Dendritic cell treated with granulocyte-macrophage colony-stimulating factor and Interleukin-4, amounts not matched to agents 40 ng/mL and 50 ng/mL, for 4 days (primary cell): Measurements from ENCODE around the gene CPXM2.

Experiments
- H3K27ac Mint-ChIP-seq: one replicate; pipeline ENCODE4 v1.8.0; 2022; ENCODE audit warnings: mild to moderate bottlenecking, mixed read lengths
- H3K27me3 Mint-ChIP-seq: one replicate; pipeline ENCODE4 v1.8.0; 2022; ENCODE audit warnings: mild to moderate bottlenecking, mixed read lengths
- H3K36me3 Mint-ChIP-seq: one replicate; pipeline ENCODE4 v1.8.0; 2022; ENCODE audit warnings: low read depth, mixed read lengths
- H3K4me1 Mint-ChIP-seq: one replicate; pipeline ENCODE4 v1.8.0; 2022; ENCODE audit warnings: low read depth, mixed read lengths
- H3K4me3 Mint-ChIP-seq: one replicate; pipeline ENCODE4 v1.8.0; 2022; ENCODE audit warnings: mild to moderate bottlenecking, moderate library complexity, mixed read lengths
- H3K9me3 Mint-ChIP-seq: one replicate; pipeline ENCODE4 v1.8.0; 2022; ENCODE audit warnings: mixed read lengths
- intact Hi-C: fragments of 100-400 bp; cut with micrococcal nuclease; formaldehyde crosslinking; loops from one replicate; pipeline ENCODE4 v1.15.0; 2022

The CPXM2 gene

GRCh38 chr10:123858907-123859652, 32.5 kb downstream of the CPXM2 start:
- Mint-ChIP-seq H3K9me3 (no peaks in the 10 kb centered on the region), H3K27me3 (peaks cover under 1% of the 10 kb centered on the region), H3K4me1 (no peaks in the 10 kb centered on the region), H3K27ac (no peak overlapping the region), H3K36me3 (no peaks in the 10 kb centered on the region), H3K4me3 (no peak overlapping the region)
- intact Hi-C loops: no loop called here

GRCh38 chr10:123858077-123858681, 33.4 kb downstream of the CPXM2 start:
- Mint-ChIP-seq H3K9me3 (no peaks in the 10 kb centered on the region), H3K4me1 (no peaks in the 10 kb centered on the region), H3K27ac (no peak overlapping the region), H3K36me3 (no peaks in the 10 kb centered on the region), H3K27me3 (peaks cover 2% of the 10 kb centered on the region), H3K4me3 (no peak overlapping the region)
- intact Hi-C loops: no loop called here

- H3K4me3 Mint-ChIP-seq: no peak overlapping the region
Measured at GRCh38 chr10:123857616-123858015, 34.0 kb downstream of the CPXM2 start.

GRCh38 chr10:123855008-123855684, 36.5 kb downstream of the CPXM2 start:
- no peak overlapping the region for H3K4me3 Mint-ChIP-seq
- H3K4me1 Mint-ChIP-seq: no peaks in the 10 kb centered on the region
- intact Hi-C loops: no loop called here
- peaks cover 2% of the 10 kb centered on the region for H3K27me3 Mint-ChIP-seq
- no peaks in the 10 kb centered on the region for H3K9me3 Mint-ChIP-seq
- H3K36me3 Mint-ChIP-seq: no peaks in the 10 kb centered on the region
- H3K27ac Mint-ChIP-seq: no peak overlapping the region

More at GRCh38 chr10:123857616-123858015, 34.0 kb downstream of the CPXM2 start:
- intact Hi-C loops: no loop called here
- Mint-ChIP-seq H3K27me3 (peaks cover 2% of the 10 kb centered on the region), H3K27ac (no peak overlapping the region), H3K4me1 (no peaks in the 10 kb centered on the region), H3K36me3 (no peaks in the 10 kb centered on the region), H3K9me3 (no peaks in the 10 kb centered on the region)

- H3K36me3 Mint-ChIP-seq: no peaks in the 10 kb centered on the region
- H3K4me1 Mint-ChIP-seq: no peaks in the 10 kb centered on the region
- no peak overlapping the region for H3K4me3 Mint-ChIP-seq
- no peaks in the 10 kb centered on the region for H3K9me3 Mint-ChIP-seq
- intact Hi-C loops: no loop called here
- peaks cover 2% of the 10 kb centered on the region for H3K27me3 Mint-ChIP-seq
- H3K27ac Mint-ChIP-seq: no peak overlapping the region
Measured at GRCh38 chr10:123854498-123854897, 37.1 kb downstream of the CPXM2 start.

GRCh38 chr10:123854003-123854402, 37.6 kb downstream of the CPXM2 start:
- Mint-ChIP-seq H3K4me1 (no peaks in the 10 kb centered on the region), H3K4me3 (no peak overlapping the region), H3K27ac (no peak overlapping the region), H3K27me3 (peaks cover 2% of the 10 kb centered on the region), H3K36me3 (no peaks in the 10 kb centered on the region), H3K9me3 (no peaks in the 10 kb centered on the region)
- intact Hi-C loops: no loop called here

GRCh38 chr10:123852411-123852951, 39.1 kb downstream of the CPXM2 start:
- Mint-ChIP-seq H3K4me1 (no peaks in the 10 kb centered on the region), H3K9me3 (no peaks in the 10 kb centered on the region), H3K27me3 (peaks cover 2% of the 10 kb centered on the region), H3K27ac (no peak overlapping the region), H3K4me3 (no peak overlapping the region), H3K36me3 (no peaks in the 10 kb centered on the region)
- intact Hi-C loops: no loop called here

- Mint-ChIP-seq H3K27me3 (peaks cover 4% of the 10 kb centered on the region), H3K4me1 (no peaks in the 10 kb centered on the region), H3K36me3 (no peaks in the 10 kb centered on the region), H3K9me3 (no peaks in the 10 kb centered on the region), H3K4me3 (no peak overlapping the region), H3K27ac (no peak overlapping the region)
- intact Hi-C loops: no loop called here
Measured at GRCh38 chr10:123848564-123849457, 42.8 kb downstream of the CPXM2 start.

GRCh38 chr10:123847686-123848432, 43.7 kb downstream of the CPXM2 start:
- H3K4me3 Mint-ChIP-seq: no peak overlapping the region
- H3K9me3 Mint-ChIP-seq: no peaks in the 10 kb centered on the region
- H3K27me3 Mint-ChIP-seq: peaks cover 4% of the 10 kb centered on the region
- H3K27ac Mint-ChIP-seq: no peak overlapping the region
- H3K36me3 Mint-ChIP-seq: no peaks in the 10 kb centered on the region
- intact Hi-C loops: no loop called here
- H3K4me1 Mint-ChIP-seq: no peaks in the 10 kb centered on the region

- peaks cover 4% of the 10 kb centered on the region for H3K27me3 Mint-ChIP-seq
- no peak overlapping the region for H3K4me3 Mint-ChIP-seq
- no peaks in the 10 kb centered on the region for H3K4me1 Mint-ChIP-seq
- no peak overlapping the region for H3K27ac Mint-ChIP-seq
- intact Hi-C loops: no loop called here
- no peaks in the 10 kb centered on the region for H3K36me3 Mint-ChIP-seq
- H3K9me3 Mint-ChIP-seq: no peaks in the 10 kb centered on the region
Measured at GRCh38 chr10:123843835-123844234, 47.8 kb downstream of the CPXM2 start.

GRCh38 chr10:123842692-123843385, 48.8 kb downstream of the CPXM2 start:
- Mint-ChIP-seq H3K4me1 (no peaks in the 10 kb centered on the region), H3K27ac (no peak overlapping the region), H3K4me3 (no peak overlapping the region), H3K9me3 (no peaks in the 10 kb centered on the region), H3K36me3 (no peaks in the 10 kb centered on the region), H3K27me3 (peaks cover 4% of the 10 kb centered on the region)
- intact Hi-C loops: no loop called here

GRCh38 chr10:123841560-123841959, 50.0 kb downstream of the CPXM2 start:
- intact Hi-C loops: no loop called here
- Mint-ChIP-seq H3K4me3 (no peak overlapping the region), H3K36me3 (no peaks in the 10 kb centered on the region), H3K27me3 (peaks cover 3% of the 10 kb centered on the region), H3K9me3 (no peaks in the 10 kb centered on the region), H3K27ac (no peak overlapping the region), H3K4me1 (no peaks in the 10 kb centered on the region)
